Lung (tissue), 12 donors: ENCODE data around the gene MAGEC3. TPM values are rescaled to one million over a fixed set of nuclear protein-coding genes. Genes with fewer than 3 reads are reported as not detected.

ENCODE experiments used
- ATAC-seq: fragments of 200-7000 bp; cut with Tn5 transposase; one replicate; pipeline ENCODE4 v1.9.1; 2020; ENCODE audit warnings: moderate number of reproducible peaks; ENCODE audit not compliant: insufficient read depth, low FRiP score
- DNase-seq, 3 donors: peaks; one replicate each; pipeline ENCODE4 v3.0.0-alpha.2; 2013 to 2017
- H3K27ac ChIP-seq, 2 donors: one replicate each; pipeline ENCODE4 v1.5.1; 2013; ENCODE audit warnings: mild to moderate bottlenecking in 2 of 2, moderate library complexity in 2 of 2, control low read depth in 1 of 2, inconsistent platforms in 1 of 2, low read depth in 1 of 2, low read length in 1 of 2
- H3K27me3 ChIP-seq, 3 donors: one replicate each; pipeline ENCODE4 v1.5.1; 2013; ENCODE audit warnings: low read length in 2 of 3; ENCODE audit not compliant: control insufficient read depth in 3 of 3, insufficient read depth in 3 of 3
- H3K36me3 ChIP-seq, 4 donors: one replicate each; pipeline ENCODE4 v1.5.1; 2013; ENCODE audit warnings: low read length in 4 of 4, mild to moderate bottlenecking in 1 of 4, moderate library complexity in 1 of 4; ENCODE audit not compliant: control insufficient read depth in 4 of 4, insufficient read depth in 4 of 4
- H3K4me1 ChIP-seq, 5 donors: one replicate each; pipeline ENCODE4 v1.5.1; 2013; ENCODE audit warnings: low read length in 5 of 5, mild to moderate bottlenecking in 2 of 5, moderate library complexity in 1 of 5; ENCODE audit not compliant: control insufficient read depth in 5 of 5, insufficient read depth in 5 of 5
- H3K4me3 ChIP-seq: one replicate; pipeline ENCODE4 v1.5.1; 2013; ENCODE audit warnings: mild to moderate bottlenecking, control low read depth, moderate library complexity
- H3K9ac ChIP-seq, 2 donors: one replicate each; pipeline ENCODE4 v1.5.1; 2013; ENCODE audit warnings: low read length in 2 of 2, control low read depth in 1 of 2; ENCODE audit not compliant: insufficient read depth in 1 of 2
- H3K9me3 ChIP-seq, 4 donors: one replicate each; pipeline ENCODE4 v1.5.1; 2013; ENCODE audit warnings: low read length in 3 of 4, mild to moderate bottlenecking in 1 of 4, moderate library complexity in 1 of 4; ENCODE audit not compliant: control insufficient read depth in 4 of 4, insufficient read depth in 3 of 4
- WGBS, 2 donors: extraction: QIAGEN DNeasy Blood & Tissue Kit; methylation state at CpG; one replicate each; pipeline ENCODE4 v1.1.7; 2013; 5-methylcytosine and 5-hydroxymethylcytosine counted together
- polyA plus RNA-seq, 2 donors: library from polyadenylated mRNA; stranded (reverse); fragments of 200-250 nt; gene quantifications; one replicate each; pipeline ENCODE4 v1.2.1, GENCODE V29; 2013
- total RNA-seq, 2 donors: library from RNA; depleted of rRNA in 1 of 2; stranded (reverse); fragments of >200 nt in 1 of 2; gene quantifications; one replicate each; pipeline ENCODE4 v1.2.1, GENCODE V29; 2014 to 2021
- TF ChIP-seq, protein P1 (sequence below): IDR thresholded peaks from 2 replicates; pipeline ENCODE4 v1.5.1; 2012; ENCODE audit warnings: mild to moderate bottlenecking; ENCODE audit errors: control extremely low read depth, extremely low read depth
- donor health status: control.
- donor health status: control.
- donor health status: Bipolar disorder and iron deficiency.
- donor health status: healthy.
- donor health status: DM: yes; HTN: yes; CAD: no.

Gene MAGEC3
- total and polyA plus RNA-seq, 4 donors, result not detected

DNA sequence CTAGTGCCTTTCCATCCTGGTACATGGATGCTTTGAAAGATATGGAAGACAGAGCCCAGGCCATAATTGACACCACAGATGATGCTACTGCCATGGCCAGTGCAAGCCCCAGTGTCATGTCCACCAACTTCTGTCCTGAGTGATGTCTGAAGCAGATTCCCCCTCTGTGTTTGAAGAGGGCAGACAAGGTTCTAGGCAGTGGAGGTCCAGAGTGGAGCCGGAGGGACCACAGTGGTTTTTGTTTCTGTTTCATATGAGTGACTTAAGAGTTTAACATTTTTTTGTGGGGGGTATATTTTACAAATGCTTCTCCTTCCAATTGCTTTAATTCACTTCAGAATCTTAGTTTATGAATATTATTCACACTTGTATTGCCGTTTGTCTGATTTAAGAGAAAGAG is 59.6 kb downstream of the MAGEC3 start:
- Histone ChIP-seq H3K9ac (no peak overlapping the region), H3K4me1 (no peaks in the 10 kb centered on the region), H3K36me3 (no peaks in the 10 kb centered on the region), H3K27me3 (peaks cover 0 to 2% (median 0%) of the 10 kb centered on the region in 3 donors), H3K4me3 (no peak overlapping the region), H3K27ac (no peak overlapping the region), H3K9me3 (peaks cover 0 to 1% (median 0%) of the 10 kb centered on the region in 4 donors)
- ATAC-seq (no peak), DNase-seq (no peak)
- 81 to 87% methylated on average over 2 of the region's 2 CpGs for WGBS, 2 donors
- TF ChIP-seq, protein P1, sequence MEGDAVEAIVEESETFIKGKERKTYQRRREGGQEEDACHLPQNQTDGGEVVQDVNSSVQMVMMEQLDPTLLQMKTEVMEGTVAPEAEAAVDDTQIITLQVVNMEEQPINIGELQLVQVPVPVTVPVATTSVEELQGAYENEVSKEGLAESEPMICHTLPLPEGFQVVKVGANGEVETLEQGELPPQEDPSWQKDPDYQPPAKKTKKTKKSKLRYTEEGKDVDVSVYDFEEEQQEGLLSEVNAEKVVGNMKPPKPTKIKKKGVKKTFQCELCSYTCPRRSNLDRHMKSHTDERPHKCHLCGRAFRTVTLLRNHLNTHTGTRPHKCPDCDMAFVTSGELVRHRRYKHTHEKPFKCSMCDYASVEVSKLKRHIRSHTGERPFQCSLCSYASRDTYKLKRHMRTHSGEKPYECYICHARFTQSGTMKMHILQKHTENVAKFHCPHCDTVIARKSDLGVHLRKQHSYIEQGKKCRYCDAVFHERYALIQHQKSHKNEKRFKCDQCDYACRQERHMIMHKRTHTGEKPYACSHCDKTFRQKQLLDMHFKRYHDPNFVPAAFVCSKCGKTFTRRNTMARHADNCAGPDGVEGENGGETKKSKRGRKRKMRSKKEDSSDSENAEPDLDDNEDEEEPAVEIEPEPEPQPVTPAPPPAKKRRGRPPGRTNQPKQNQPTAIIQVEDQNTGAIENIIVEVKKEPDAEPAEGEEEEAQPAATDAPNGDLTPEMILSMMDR, result no peak

DNA sequence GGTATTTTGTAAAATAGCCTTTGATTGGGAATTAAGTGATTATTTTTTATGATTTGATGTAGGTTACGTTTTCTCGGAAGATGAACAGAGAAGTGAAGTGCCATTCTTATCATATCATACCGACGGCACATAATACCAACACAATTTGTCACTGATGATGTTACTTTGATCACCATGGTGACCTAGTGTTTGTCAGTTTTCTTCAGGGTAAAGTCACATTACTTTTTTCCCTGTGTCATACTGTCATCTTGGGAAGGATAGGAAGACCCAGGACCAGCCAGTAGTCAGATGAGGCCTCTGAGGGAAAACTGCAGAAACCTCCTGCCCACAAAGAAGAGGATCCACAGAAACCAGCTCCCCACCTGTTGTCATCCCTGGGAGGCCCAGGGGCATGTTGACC is 64.2 kb downstream of the MAGEC3 start:
- Histone ChIP-seq H3K27me3 (no peaks in the 10 kb centered on the region), H3K4me3 (no peak overlapping the region), H3K9me3 (peaks cover 0 to 3% (median 0%) of the 10 kb centered on the region in 4 donors), H3K27ac (no peak overlapping the region), H3K4me1 (no peaks in the 10 kb centered on the region), H3K36me3 (no peaks in the 10 kb centered on the region), H3K9ac (no peak overlapping the region)
- DNase-seq, result no peak
- 83 to 84% methylated on average over 4 of the region's 4 CpGs for WGBS, 2 donors
- TF ChIP-seq, protein P1, result no peak
- no peak for ATAC-seq

DNA sequence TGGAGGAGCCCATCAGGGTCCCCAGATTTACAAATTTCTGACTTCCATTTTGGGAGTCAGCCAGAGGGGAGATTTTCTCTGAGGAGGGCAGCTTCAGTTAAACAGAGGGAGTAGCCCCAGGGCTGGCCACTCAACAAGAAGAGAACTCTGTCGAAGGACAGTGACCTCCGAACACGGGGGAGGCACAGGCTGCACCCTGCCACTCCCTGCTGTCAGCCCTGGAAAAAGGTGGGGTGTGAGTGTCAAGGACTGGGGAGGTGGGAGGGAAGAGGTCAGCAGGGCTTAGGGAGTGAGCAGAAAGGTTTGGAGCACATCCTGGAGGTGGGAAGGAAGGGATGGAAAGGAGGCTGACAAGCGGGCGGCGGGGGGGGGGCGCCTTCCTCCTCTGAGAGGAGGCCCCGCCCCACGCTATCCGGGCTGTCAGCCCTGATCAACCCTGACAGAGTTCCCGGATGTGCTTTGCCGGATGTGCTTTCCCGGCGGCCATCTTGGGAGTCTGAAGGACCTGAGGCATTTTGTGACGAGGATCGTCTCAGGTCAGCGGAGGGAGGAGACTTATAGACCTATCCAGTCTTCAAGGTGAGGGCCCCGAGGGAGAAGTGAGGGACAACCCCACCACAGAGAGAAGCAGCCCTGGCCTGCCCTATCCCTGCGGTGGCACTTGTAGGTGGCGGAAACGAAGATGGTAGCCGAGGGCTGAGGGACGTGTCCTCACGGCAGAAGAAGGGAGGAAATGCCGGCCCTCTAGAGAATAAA is 65.5 kb downstream of the MAGEC3 start, which contains the start of gene MAGEC1:
Gene MAGEC1, plus strand, starts transcription at position 495 of the 756 bp plus-strand sequence. CDS start 1,179 bp downstream, outside the sequence.
- Histone ChIP-seq H3K4me3 (no peak within 1 kb of the TSS), H3K27ac (no peak within 1 kb of the TSS), H3K9me3 (peaks cover 0 to 2% (median 0%) of the 10 kb centered on the region in 4 donors), H3K9ac (no peak within 1 kb of the TSS), H3K4me1 (no peaks in the 10 kb centered on the region), H3K27me3 (peaks cover 0 to 2% (median 0%) of the 10 kb centered on the region in 3 donors), H3K36me3 (no peaks in the 10 kb centered on the region)
- DNase-seq (no peak), ATAC-seq (no peak)
- WGBS, 2 donors, result 90% methylated on average over 20 to 25 of the region's 25 CpGs
- TF ChIP-seq, protein P1, result no peak
